CD4-positive, alpha-beta memory T cell (primary cell): ENCODE data around the gene C4A. TPM values are rescaled to one million over a fixed set of nuclear protein-coding genes. Genes with fewer than 3 reads are reported as not detected.
"Not testable (repeated sequence)": the region's sequence is repeated elsewhere in the genome, so short reads cannot be mapped to it uniquely, and the experiment has no call there.

Source experiments
- CTCF ChIA-PET: fragments of 350-600 bp; sonication (Branson Sonifier 250); formaldehyde crosslinking; loops from one replicate; lab custom pipeline; 2021; ENCODE audit warnings: inconsistent platforms; ENCODE audit not compliant: partially characterized antibody; lab: Charles Lee
- POLR2A ChIA-PET: fragments of 350-600 bp; sonication (Branson Sonifier 250); formaldehyde crosslinking; loops from one replicate; lab custom pipeline; 2021; ENCODE audit not compliant: partially characterized antibody; lab: Charles Lee
- DNase-seq, 5 donors: peaks; one replicate each; pipeline versions ENCODE4 v3.0.0 to v3.0.0-alpha.2; 2020 to 2022; ENCODE audit warnings: mixed read lengths in 1 of 5
- H3K27ac ChIP-seq: one replicate; pipeline ENCODE4 v1.7.0; 2013; ENCODE audit warnings: low read depth, low read length
- H3K27me3 ChIP-seq: 2 replicates; pipeline ENCODE4 v1.7.0; 2013; ENCODE audit warnings: mild to moderate bottlenecking, low read length, moderate library complexity; ENCODE audit not compliant: insufficient read depth
- H3K36me3 ChIP-seq: 2 replicates; pipeline ENCODE4 v1.7.0; 2013; ENCODE audit warnings: mild to moderate bottlenecking, low read length, moderate library complexity; ENCODE audit not compliant: insufficient read depth
- H3K4me1 ChIP-seq: 2 replicates; pipeline ENCODE4 v1.7.0; 2013; ENCODE audit warnings: mild to moderate bottlenecking, low read length, moderate library complexity; ENCODE audit not compliant: insufficient read depth
- H3K4me3 ChIP-seq, 2 donors: one replicate each; pipeline ENCODE4 v1.7.0; 2013; ENCODE audit warnings: low read length in 2 of 2, mild to moderate bottlenecking in 1 of 2
- H3K9me3 ChIP-seq, 2 donors: one replicate each; pipeline ENCODE4 v1.7.0; 2013; ENCODE audit warnings: low read length in 2 of 2, control low read depth in 1 of 2; ENCODE audit not compliant: control insufficient read depth in 1 of 2
- H3K27ac Mint-ChIP-seq, 7 donors: one replicate each; pipeline ENCODE4 v1.8.0; 2020 to 2021; ENCODE audit warnings: mixed read lengths in 7 of 7, mild to moderate bottlenecking in 6 of 7, inconsistent platforms in 3 of 7, moderate library complexity in 3 of 7
- H3K27me3 Mint-ChIP-seq, 2 donors: one replicate each; pipeline ENCODE4 v1.8.0; 2020 to 2021; ENCODE audit warnings: mixed read lengths in 2 of 2
- H3K36me3 Mint-ChIP-seq, 2 donors: one replicate each; pipeline ENCODE4 v1.8.0; 2020 to 2021; ENCODE audit warnings: mixed read lengths in 2 of 2, inconsistent platforms in 1 of 2, mild to moderate bottlenecking in 1 of 2
- H3K4me1 Mint-ChIP-seq, 4 donors: one replicate each; pipeline ENCODE4 v1.8.0; 2020 to 2021; ENCODE audit warnings: mixed read lengths in 4 of 4, mild to moderate bottlenecking in 1 of 4
- H3K4me3 Mint-ChIP-seq, 8 donors: one replicate each; pipeline ENCODE4 v1.8.0; 2020 to 2021; ENCODE audit warnings: mixed read lengths in 8 of 8, mild to moderate bottlenecking in 7 of 8, moderate library complexity in 6 of 8, inconsistent platforms in 3 of 8
- H3K9me3 Mint-ChIP-seq, 8 donors: one replicate each; pipeline ENCODE4 v1.8.0; 2020 to 2021; ENCODE audit warnings: mixed read lengths in 8 of 8, mild to moderate bottlenecking in 5 of 8, inconsistent platforms in 3 of 8, moderate library complexity in 1 of 8
- intact Hi-C: fragments of 100-400 bp; cut with micrococcal nuclease; formaldehyde crosslinking; loops from one replicate; pipeline ENCODE4 v1.15.1; 2023
- polyA plus RNA-seq, 2 donors: library from polyadenylated mRNA; unstranded; fragments of 300-500 nt; fragmentation: Illumina TruSeq; gene quantifications; one replicate each; pipeline ENCODE4 v1.2.3, GENCODE V29; 2021
- total RNA-seq, 2 experiments: library from RNA; stranded (reverse); gene quantifications; one replicate each; pipeline ENCODE4 v1.2.3, GENCODE V29; 2021

Gene C4A
- total and polyA plus RNA-seq, 4 experiments from 2014 or later: 0.17 to 9.8 (median 6.7) TPM; not detected in 1

DNA sequence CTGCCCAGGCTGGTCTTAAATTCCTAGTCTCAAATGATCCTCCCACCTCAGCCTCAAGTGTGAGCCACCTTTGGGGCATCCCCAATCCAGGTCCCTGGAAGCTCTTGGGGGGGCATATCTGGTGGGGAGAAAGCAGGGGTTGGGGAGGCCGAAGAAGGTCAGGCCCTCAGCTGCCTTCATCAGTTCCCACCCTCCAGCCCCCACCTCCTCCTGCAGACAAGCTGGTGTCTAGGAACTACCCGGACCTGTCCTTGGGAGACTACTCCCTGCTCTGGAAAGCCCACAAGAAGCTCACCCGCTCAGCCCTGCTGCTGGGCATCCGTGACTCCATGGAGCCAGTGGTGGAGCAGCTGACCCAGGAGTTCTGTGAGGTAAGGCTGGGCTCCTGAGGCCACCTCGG, 57.0 kb downstream of the C4A start:
- CTCF ChIA-PET, H3K4me1 ChIP-seq, H3K9me3 ChIP-seq, H3K27ac Mint-ChIP-seq, H3K36me3 ChIP-seq, H3K4me3 ChIP-seq, POLR2A ChIA-PET, H3K27me3 ChIP-seq, H3K27me3 Mint-ChIP-seq, H3K36me3 Mint-ChIP-seq, H3K4me3 Mint-ChIP-seq, H3K27ac ChIP-seq, DNase-seq, H3K9me3 Mint-ChIP-seq, intact Hi-C loops: not testable (repeated sequence)
- H3K4me1 Mint-ChIP-seq: peaks cover 6 to 10% (median 7%) of the 10 kb centered on the region in 4 donors

DNA sequence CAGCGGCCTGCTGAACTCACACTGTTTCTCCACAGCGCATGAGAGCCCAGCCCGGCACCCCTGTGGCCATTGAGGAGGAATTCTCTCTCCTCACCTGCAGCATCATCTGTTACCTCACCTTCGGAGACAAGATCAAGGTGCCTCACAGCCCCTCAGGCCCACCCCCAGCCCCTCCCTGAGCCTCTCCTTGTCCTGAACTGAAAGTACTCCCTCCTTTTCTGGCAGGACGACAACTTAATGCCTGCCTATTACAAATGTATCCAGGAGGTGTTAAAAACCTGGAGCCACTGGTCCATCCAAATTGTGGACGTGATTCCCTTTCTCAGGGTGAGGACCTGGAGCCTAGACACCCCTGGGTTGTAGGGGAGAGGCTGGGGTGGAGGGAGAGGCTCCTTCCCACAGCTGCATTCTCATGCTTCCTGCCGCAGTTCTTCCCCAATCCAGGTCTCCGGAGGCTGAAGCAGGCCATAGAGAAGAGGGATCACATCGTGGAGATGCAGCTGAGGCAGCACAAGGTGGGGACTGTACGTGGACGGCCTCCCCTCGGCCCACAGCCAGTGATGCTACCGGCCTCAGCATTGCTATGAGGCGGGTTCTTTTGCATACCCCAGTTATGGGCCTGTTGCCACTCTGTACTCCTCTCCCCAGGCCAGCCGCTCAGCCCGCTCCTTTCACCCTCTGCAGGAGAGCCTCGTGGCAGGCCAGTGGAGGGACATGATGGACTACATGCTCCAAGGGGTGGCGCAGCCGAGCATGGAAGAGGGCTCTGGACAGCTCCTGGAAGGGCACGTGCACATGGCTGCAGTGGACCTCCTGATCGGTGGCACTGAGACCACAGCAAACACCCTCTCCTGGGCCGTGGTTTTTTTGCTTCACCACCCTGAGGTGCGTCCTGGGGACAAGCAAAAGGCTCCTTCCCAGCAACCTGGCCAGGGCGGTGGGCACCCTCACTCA, 57.7 kb downstream of the C4A start:
- H3K9me3 Mint-ChIP-seq, POLR2A ChIA-PET, H3K27me3 Mint-ChIP-seq, H3K27ac Mint-ChIP-seq, H3K36me3 Mint-ChIP-seq, CTCF ChIA-PET, DNase-seq, H3K4me3 ChIP-seq, H3K27ac ChIP-seq, H3K4me1 ChIP-seq, H3K27me3 ChIP-seq, H3K36me3 ChIP-seq, H3K4me3 Mint-ChIP-seq, H3K9me3 ChIP-seq: not testable (repeated sequence)
- intact Hi-C loops: loop anchor here (10.0 kb wide), 1 partner anchor 115 kb away; the partner anchor contains the start of genes PPT2 and PRRT1
- peaks cover 6 to 10% (median 7%) of the 10 kb centered on the region in 4 donors for H3K4me1 Mint-ChIP-seq

DNA sequence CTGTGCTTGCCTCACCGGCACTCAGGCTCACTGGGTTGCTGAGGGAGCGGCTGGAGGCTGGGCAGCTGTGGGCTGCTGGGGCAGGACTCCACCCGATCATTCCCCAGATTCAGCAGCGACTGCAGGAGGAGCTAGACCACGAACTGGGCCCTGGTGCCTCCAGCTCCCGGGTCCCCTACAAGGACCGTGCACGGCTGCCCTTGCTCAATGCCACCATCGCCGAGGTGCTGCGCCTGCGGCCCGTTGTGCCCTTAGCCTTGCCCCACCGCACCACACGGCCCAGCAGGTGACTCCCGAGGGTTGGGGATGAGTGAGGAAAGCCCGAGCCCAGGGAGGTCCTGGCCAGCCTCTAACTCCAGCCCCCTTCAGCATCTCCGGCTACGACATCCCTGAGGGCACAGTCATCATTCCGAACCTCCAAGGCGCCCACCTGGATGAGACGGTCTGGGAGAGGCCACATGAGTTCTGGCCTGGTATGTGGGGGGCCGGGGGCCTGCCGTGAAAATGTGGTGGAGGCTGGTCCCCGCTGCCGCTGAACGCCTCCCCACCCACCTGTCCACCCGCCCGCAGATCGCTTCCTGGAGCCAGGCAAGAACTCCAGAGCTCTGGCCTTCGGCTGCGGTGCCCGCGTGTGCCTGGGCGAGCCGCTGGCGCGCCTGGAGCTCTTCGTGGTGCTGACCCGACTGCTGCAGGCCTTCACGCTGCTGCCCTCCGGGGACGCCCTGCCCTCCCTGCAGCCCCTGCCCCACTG, 58.6 kb downstream of the C4A start:
- H3K36me3 ChIP-seq, H3K9me3 ChIP-seq, H3K27me3 Mint-ChIP-seq, H3K36me3 Mint-ChIP-seq, H3K4me1 ChIP-seq, CTCF ChIA-PET, H3K4me3 ChIP-seq, H3K9me3 Mint-ChIP-seq, DNase-seq, H3K4me3 Mint-ChIP-seq, H3K27ac Mint-ChIP-seq, POLR2A ChIA-PET, H3K27me3 ChIP-seq, H3K27ac ChIP-seq: not testable (repeated sequence)
- H3K4me1 Mint-ChIP-seq: peaks cover 6 to 10% (median 7%) of the 10 kb centered on the region in 4 donors
- intact Hi-C loops: loop anchor here (10.0 kb wide), 1 partner anchor 114 kb away; the partner anchor contains the start of genes PPT2 and PRRT1

DNA sequence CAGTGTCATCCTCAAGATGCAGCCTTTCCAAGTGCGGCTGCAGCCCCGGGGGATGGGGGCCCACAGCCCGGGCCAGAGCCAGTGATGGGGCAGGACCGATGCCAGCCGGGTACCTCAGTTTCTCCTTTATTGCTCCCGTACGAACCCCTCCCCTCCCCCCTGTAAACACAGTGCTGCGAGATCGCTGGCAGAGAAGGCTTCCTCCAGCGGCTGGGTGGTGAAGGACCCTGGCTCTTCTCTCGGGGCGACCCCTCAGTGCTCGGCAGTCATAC, 59.1 kb downstream of the C4A start:
- H3K4me3 Mint-ChIP-seq, POLR2A ChIA-PET, H3K27me3 ChIP-seq, H3K27ac ChIP-seq, H3K4me3 ChIP-seq, H3K4me1 ChIP-seq, H3K36me3 ChIP-seq, H3K27ac Mint-ChIP-seq, DNase-seq, CTCF ChIA-PET, H3K36me3 Mint-ChIP-seq, H3K27me3 Mint-ChIP-seq, H3K9me3 ChIP-seq, H3K9me3 Mint-ChIP-seq: not testable (repeated sequence)
- H3K4me1 Mint-ChIP-seq: peaks cover 6 to 10% (median 7%) of the 10 kb centered on the region in 4 donors
- intact Hi-C loops: loop anchor here (10.0 kb wide), 1 partner anchor 114 kb away; the partner anchor contains the start of genes PPT2 and PRRT1

DNA sequence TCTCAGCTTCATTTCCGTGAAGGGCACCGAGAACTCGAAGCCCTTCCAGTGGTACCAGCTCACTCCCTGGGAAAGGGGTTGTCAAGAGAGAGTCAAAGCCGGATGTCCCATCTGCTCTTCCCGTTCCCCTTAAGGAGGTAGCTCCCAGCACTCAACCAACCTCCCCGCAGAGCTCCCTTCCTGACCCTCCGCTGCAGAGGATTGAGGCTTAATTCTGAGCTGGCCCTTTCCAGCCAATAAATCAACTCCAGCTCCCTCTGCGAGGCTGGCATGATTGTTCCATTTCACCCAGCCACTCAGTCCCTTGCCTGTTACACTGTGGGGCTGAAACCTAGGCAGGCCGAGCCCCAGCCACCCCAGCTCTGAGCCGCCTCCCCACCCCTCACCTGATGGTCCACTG, 59.5 kb downstream of the C4A start:
- H3K36me3 ChIP-seq, H3K4me3 Mint-ChIP-seq, H3K27ac ChIP-seq, POLR2A ChIA-PET, H3K9me3 ChIP-seq, CTCF ChIA-PET, H3K36me3 Mint-ChIP-seq, H3K27ac Mint-ChIP-seq, H3K4me1 ChIP-seq, H3K9me3 Mint-ChIP-seq, H3K27me3 Mint-ChIP-seq, H3K4me3 ChIP-seq, DNase-seq, H3K27me3 ChIP-seq: not testable (repeated sequence)
- intact Hi-C loops: loop anchor here (10.0 kb wide), 1 partner anchor 113 kb away; the partner anchor contains the start of genes PPT2 and PRRT1
- peaks cover 6 to 10% (median 7%) of the 10 kb centered on the region in 4 donors for H3K4me1 Mint-ChIP-seq

DNA sequence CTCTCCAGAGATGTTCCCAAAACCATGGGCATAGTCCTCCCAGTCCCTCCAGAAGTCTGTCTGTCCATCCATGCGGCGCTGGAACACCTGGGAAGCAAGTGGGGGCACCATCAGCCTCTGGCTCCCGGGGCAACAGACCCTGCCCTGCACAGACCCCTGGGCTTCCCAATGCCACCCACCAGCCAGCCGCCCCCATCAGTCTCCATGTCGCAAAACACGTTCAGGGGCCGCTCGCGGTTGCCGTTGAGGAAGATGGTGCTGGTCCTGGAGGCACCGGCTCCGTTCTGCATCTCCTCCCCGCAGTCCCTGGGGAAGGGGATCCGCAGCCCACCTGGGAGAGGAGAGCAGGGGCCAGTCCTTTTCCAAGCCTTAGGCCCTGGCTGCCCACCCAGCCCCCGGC, 60.4 kb downstream of the C4A start:
- H3K9me3 ChIP-seq, H3K36me3 Mint-ChIP-seq, CTCF ChIA-PET, DNase-seq, H3K27ac ChIP-seq, H3K4me3 Mint-ChIP-seq, H3K27ac Mint-ChIP-seq, H3K4me3 ChIP-seq, H3K27me3 Mint-ChIP-seq, H3K4me1 ChIP-seq, H3K36me3 ChIP-seq, POLR2A ChIA-PET, H3K4me1 Mint-ChIP-seq, H3K9me3 Mint-ChIP-seq, H3K27me3 ChIP-seq: not testable (repeated sequence)
- intact Hi-C loops: loop anchor here (10.0 kb wide), 1 partner anchor 113 kb away; the partner anchor contains the start of genes PPT2 and PRRT1

DNA sequence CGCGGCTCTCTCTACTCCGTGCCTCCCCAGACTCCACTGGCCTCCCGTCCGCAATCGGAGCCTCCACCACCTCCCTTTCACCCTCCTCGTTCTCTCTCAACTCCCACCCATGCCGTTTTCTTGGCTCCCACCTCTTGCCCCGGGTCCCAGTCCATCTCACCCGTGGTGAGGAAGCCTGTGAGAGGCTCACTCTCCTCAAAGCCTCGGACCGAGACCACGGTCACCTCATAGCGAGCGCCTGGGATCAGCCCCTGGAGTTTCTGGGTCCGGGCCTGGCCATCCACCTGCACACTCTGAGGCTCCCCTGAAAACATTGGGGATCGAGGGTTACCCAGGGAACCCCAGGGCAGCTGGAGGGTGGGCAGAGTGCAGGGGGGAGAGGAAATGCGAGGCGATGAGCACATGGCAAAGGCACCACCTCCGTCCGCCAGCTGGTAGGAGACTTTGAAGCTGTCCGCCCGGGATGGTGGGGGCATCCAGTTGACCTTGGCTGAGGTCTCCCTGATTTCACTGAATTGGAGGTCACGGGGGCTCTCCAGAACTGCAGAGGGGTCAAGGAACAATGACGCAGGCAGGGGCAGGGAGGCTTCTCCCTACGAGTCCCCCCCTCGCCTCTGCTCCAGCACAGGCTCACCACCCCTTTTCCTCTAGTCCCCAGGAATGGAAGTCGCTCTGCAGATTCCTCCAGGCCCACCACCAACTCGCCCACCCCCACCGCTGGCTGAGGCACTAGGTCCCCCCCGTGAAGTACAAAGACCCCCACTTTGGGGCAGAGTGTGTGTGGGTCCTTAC, 61.9 kb downstream of the C4A start:
- H3K27me3 ChIP-seq, H3K27ac Mint-ChIP-seq, POLR2A ChIA-PET, H3K36me3 ChIP-seq, H3K9me3 Mint-ChIP-seq, H3K4me3 Mint-ChIP-seq, H3K36me3 Mint-ChIP-seq, CTCF ChIA-PET, H3K4me1 Mint-ChIP-seq, H3K27ac ChIP-seq, H3K27me3 Mint-ChIP-seq, H3K4me3 ChIP-seq, DNase-seq, H3K9me3 ChIP-seq: not testable (repeated sequence)
- peaks cover 10% of the 10 kb centered on the region for H3K4me1 ChIP-seq
- intact Hi-C loops: loop anchor here (10.0 kb wide), 1 partner anchor 111 kb away; the partner anchor contains the start of genes PPT2 and PRRT1
